H7 (cell line): ENCODE data around the gene GRN. TPM values are rescaled to one million over a fixed set of nuclear protein-coding genes. Genes with fewer than 3 reads are reported as not detected.

ENCODE experiments used
- DNase-seq: peaks from one replicate; pipeline ENCODE4 v3.0.0; 2012
- H3K27me3 ChIP-seq: 2 replicates; pipeline ENCODE4 v1.6.0; 2011; ENCODE audit warnings: mild to moderate bottlenecking, low read length; ENCODE audit not compliant: control insufficient read depth, insufficient read depth
- H3K36me3 ChIP-seq: replicated peaks from 2 replicates; pipeline ENCODE4 v1.5.1; 2011; ENCODE audit warnings: low read length; ENCODE audit not compliant: control insufficient read depth, insufficient read depth
- H3K4me3 ChIP-seq: 2 replicates; pipeline ENCODE4 v1.5.1; 2011; ENCODE audit warnings: low read depth, mild to moderate bottlenecking, control low read depth, low read length, moderate library complexity; ENCODE audit not compliant: insufficient read depth
- total RNA-seq: library from RNA; depleted of rRNA; stranded (reverse); fragments of >200 nt; shearing (Covaris generic); gene quantifications from 2 replicates; pipeline ENCODE4 v1.2.3, GENCODE V29; 2014

The GRN gene
- total RNA-seq, 1 experiment from 2014 or later: 122 TPM

DNA sequence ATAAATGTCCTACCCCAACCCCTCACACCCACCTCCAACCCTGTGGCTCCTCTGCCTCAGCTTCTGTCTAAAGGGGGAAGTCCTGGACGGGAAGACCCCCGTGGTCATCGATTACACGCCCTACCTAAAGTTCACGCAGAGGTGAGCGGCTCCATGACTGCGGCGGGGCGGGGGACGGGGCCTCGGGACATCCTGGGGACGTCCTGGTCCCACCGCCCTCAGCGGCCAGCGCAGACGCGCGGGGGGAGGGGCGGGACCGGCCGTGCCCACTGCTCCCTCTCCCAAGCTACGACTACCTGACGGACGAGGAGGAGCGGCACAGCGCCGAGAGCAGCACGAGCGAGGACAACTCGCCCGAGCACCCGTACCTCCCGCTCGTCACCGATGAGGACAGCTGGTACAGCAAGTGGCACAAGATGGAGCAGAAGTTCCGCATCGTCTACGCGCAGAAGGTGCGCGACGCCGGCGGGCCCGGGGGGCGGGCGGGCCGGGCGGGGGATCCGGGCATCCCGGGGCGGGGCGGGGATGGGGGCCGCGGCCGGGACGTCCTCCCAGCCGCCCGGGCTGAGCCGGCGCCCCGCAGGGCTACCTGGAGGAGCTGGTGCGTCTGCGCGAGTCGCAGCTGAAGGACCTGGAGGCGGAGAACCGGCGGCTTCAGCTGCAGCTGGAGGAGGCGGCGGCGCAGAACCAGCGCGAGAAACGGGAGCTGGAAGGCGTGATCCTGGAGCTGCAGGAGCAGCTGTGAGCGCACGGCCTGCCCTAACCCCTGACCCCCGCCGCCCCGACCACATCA, 30.0 kb upstream of the GRN start:
- Histone ChIP-seq H3K4me3 (peak overlapping the region; percentile 64), H3K27me3 (peaks cover 27% of the 10 kb centered on the region), H3K36me3 (peaks cover 3% of the 10 kb centered on the region)
- DNase-seq: peak; percentile 95

DNA sequence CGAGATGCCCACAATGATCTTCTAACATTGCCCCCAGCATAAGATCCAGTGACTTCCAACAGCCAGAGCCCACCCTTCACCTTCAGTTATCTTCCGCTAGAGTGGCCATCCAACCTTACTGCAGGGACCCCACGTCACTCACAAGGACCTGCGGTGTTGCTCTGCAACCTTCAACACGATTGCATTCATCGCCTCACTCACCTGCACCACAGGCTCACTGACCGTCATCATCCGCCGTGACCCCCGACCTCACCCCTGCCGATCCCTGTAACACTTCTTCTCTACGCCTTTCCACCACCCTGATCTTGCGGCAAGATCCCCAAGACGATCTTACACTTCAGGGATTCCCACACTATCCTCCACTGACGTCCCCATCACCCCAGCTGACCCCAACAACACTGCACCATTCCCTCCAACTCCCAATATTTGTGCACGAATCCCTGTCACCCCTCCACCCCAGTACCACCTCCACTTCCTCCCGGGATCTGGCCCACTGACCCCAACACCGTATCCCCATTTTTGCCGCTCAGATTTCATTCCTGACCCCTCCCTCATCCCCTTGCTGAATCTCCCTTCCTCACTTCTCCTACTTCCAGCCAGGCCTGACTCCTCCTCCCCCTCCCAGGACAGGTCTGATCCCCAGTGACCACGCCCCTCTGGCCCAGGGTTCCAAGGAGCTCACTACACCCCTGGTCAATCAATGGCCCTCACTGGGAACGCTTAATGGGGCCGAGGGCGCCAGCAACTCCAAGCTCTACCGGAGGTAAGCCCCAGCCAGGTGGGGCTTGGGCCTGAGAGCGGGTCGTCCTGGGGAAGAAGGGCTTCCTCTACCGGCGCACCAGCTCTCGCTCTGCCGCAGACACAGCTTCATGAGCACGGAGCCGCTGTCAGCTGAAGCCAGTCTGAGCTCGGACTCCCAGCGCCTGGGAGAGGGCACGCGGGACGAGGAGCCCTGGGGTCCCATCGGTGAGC, 29.1 kb upstream of the GRN start:
- Histone ChIP-seq H3K4me3 (peak overlapping the region; percentile 64), H3K27me3 (peaks cover 27% of the 10 kb centered on the region), H3K36me3 (peaks cover 6% of the 10 kb centered on the region)
- DNase-seq: peak; percentile 98

DNA sequence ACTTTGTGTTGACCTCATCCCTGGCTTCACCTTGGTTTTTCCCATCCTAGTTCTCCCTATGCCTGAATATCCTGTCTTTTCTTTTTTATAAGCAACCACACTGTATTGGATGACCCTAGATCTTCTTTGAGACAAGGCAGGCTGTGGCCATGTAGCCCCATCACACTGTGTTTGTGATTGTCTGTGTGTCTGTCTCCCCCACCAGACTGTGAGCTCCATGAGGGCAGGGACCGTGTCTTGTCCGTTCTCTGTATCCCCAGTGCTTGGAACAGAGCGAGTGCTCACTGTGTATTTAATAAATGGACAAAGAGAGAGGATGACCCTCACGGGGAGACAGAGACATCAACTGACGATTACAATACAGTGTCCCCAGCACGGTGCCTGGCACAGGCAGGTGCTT, 27.6 kb upstream of the GRN start:
- no peak overlapping the region for H3K4me3 ChIP-seq
- H3K36me3 ChIP-seq: peaks cover 18% of the 10 kb centered on the region
- H3K27me3 ChIP-seq: peaks cover 27% of the 10 kb centered on the region
- no peak for DNase-seq

DNA sequence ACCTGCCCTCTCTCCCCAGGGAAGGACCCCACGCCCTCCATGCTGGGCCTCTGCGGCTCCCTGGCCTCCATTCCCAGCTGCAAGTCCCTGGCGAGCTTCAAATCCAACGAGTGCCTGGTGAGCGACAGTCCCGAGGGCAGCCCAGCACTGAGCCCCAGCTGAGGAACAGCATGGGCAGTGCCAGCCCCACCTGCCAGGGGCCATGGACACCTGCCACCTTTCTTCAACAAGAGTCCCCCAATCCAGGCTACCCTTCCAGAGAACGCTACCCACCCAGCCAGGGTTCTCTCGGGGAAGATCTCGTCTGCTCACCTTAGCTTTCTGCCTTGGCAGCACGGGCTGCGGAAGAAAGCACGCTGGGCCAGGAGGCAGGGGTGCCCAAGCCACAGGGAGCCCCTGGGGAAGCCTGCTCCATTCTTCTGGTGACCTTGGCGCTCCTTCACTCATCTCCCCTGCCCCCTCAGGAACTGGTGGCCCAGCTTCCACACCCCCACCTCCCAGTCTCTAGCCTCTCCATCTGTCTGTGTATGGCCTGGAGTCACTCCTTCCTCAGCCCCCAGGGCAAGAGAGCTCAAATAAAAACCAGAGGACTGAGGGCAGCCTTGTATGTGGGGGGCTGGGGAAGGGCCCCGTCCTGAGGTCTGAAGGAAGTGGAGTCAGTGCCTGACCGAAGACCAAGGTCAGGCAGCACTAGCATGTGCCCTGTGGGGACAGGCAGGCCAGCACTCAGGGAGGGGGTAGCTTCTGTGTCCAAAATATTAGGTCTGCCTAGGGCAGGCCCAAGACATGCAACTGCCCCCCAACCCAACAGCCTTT, 26.8 kb upstream of the GRN start:
- DNase-seq: peak; percentile 33
- Histone ChIP-seq H3K4me3 (no peak overlapping the region), H3K27me3 (peaks cover 27% of the 10 kb centered on the region), H3K36me3 (peaks cover 18% of the 10 kb centered on the region)

DNA sequence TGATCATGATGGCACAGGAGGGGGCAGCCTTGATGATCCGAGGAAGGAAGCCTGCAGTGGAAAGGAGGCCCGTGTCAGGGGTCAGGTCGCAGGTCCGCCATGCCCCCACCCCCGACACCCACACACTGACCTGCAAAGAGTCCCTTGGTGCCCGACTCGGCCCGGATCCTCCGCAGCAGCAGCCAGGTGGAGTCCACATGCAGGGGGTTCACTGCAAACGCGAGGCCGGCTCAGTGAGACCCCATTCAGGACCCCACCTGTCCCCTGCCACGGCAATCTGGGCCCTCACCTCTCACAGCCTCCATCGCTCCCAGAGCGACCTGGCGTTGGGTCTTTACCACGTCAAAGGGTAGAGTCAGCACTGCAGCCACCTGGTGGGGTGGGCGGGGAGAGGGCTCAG, 25.0 kb upstream of the GRN start:
- peaks cover 13% of the 10 kb centered on the region for H3K27me3 ChIP-seq
- H3K4me3 ChIP-seq: no peak overlapping the region
- DNase-seq: peak; percentile 49
- H3K36me3 ChIP-seq: peaks cover 18% of the 10 kb centered on the region

DNA sequence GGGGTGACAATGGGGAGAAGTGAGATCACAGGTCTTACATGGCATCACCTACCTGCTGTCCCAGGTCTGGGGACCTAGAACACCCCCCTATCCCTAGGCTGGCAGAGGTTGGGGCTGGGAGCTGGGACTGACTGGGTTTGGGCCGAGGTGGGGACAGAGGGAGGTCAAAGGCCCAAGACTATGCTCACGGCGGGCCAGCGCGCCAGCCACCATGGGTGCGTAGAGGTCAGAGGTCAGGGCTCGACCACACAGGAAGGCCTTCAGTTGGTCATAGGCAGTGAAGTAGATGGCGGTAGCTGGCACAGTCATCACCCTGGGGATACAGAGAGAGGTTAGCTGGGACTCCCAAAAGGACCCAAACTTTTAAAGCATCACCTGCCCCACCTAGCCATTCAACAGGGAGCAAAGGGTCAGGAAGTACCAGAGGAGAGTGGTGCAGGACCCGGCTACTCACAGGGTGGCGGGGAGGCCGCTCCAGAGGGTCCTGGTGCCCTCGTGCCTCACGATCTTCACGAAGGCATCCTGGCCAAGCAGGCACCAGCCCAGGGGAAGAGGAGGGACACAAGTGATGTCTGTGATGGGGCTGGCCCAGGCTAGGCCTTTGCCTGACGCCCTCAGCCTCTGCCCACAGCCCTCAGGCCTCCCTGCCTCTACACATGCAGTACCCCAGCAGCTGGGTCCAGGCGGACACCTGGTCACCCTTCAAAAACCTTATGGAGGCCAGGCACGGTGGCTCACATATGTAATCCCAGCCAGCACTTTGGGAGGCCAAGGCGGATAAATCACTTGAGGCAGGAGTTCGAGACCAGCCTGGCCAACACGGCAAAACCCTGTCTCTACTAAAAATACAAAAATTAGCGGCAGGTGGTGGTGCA, 23.6 kb upstream of the GRN start:
- peaks cover 18% of the 10 kb centered on the region for H3K36me3 ChIP-seq
- no peak overlapping the region for H3K4me3 ChIP-seq
- H3K27me3 ChIP-seq: peaks cover 6% of the 10 kb centered on the region; the same call in 1 of the 2 replicates
- no peak for DNase-seq

DNA sequence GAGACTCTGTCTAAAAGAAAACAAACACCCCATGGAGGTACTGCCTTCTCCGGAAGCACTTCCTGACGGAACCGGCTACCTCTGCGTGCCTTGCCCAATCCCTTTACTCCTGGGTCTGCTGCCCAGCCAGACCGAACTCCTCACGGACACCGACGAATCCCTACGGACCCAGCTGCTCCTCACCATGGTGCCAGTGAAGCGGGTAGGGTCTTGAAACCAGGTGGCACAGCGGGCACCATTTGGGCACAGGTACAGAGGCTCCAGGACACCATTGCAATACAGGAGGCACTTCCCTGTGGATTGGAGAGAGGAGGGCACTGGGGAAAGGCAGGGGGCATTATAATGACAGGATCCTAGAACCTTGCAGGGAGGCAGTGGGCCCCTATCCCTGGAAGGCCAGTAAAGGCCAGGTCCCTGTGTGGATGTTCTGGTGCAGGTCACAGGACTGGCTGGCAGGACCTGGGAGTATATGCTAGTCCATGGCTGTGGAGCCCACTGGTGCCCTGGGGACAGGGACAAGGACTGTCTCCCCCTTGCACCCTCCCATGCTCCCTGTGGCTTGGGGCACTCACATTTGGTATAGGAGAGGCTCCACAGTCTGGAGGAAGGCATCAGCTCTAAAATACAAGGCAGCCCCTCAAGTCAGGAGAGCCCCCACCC, 22.7 kb upstream of the GRN start:
- Histone ChIP-seq H3K36me3 (peaks cover 18% of the 10 kb centered on the region), H3K4me3 (no peak overlapping the region), H3K27me3 (peaks cover 2% of the 10 kb centered on the region; the same call in 1 of the 2 replicates)
- DNase-seq: no peak

DNA sequence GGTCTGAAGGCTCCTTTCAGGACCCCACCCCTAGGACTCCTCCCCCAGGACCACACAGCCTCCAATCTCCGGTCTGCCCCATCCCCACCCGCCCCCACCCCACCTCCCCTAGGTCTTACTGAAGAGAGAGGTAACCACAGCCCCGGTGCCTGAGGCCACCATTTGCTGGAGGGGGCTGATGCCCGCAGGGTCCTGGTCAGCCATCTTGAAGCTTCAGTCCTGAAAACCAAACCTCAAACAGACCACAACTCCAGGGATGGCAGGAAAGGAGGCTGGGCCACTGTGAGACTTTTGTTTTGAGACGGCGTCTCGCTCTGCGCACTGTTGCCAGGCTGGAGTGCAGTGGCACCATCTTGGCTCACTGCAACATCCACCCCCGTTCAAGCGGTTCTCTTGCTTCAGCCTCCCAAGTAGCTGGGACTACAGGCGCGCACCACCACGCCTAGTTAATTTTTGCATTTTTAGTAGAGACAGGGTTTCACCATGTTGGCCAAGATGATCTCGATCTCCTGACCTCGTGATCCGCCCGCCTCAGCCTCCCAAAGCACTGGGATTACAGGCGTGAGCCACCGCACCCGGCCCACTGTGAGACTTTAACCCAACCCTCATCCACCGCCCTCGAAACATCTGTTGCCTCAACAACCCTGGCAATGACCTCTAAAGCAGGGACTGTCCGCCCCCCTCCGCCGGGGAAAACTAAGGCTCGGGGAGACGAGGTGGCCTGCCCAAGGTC, 21.6 kb upstream of the GRN start:
- DNase-seq: peak; percentile 34
- Histone ChIP-seq H3K36me3 (peaks cover 18% of the 10 kb centered on the region), H3K4me3 (peak overlapping the region; percentile 97), H3K27me3 (no peaks in the 10 kb centered on the region; the same call in 1 of the 2 replicates)

DNA sequence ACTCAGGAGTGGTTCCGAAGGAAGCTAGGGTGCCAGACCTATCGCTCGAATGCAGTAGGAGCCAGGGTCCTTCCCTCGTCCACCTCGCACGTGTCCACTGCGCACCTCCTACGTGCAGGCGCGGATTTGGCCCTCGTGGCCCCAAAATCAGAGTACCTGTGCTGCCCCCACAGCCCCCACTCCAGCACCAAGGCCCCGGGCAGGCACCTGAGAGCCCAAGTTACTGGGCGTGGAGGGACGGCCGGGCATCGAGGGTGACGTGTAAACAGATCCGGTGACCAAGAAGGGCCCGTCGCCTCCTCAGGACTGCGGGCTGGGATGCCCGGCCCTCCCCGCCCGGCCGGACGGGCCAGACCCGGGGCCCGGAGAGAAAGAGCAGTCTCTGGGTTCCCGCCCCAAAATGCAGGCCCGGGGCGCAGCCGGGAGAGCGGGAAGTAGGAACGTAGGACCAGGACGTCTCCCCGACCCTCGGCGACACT, 21.0 kb upstream of the GRN start:
- DNase-seq: peak; percentile 37
- Histone ChIP-seq H3K27me3 (no peaks in the 10 kb centered on the region; the same call in 1 of the 2 replicates), H3K4me3 (peak overlapping the region; percentile 97), H3K36me3 (peaks cover 18% of the 10 kb centered on the region)

DNA sequence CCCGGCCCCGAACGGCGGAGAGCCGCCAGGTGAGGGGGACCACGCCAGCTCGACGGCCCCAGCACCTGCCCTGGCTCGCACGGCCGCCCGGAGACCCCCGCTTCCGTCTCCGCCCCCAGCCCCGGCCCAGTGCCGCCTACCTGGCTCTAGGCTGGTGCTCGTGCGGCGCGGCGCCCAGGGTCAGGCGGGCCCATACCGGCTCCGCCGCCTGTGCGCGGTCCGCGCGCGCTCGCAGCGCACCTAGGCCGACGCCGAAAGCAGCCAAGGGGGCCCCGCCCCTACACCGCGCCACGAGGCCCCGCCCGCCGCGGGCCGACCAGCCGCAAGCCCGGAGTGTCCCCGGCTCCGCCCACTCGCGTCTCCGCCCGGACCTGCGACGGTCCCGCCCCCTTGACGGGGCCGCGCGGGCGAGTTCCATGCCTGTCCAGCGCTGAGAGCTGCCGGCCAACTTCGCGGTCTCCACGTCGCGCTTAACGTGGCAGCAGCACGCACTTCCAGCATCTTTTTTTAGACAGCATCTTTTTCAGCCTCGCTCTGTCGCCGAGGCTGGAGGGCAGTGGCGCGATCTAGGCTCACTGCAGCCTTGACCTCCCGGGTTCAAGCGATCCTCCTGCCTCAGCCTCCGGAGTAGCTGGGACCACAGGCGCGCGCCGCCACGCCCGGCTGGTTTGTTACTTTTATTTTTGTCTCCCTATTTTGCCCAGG, 20.4 kb upstream of the GRN start, which contains the start of gene SLC25A39:
TSS of gene SLC25A39 (minus strand) at position 253 of the 705 bp plus-strand sequence. CDS start 1,261 bp downstream, outside the sequence.
- peak within 1 kb of the TSS; percentile 97 for H3K4me3 ChIP-seq
- H3K36me3 ChIP-seq: peaks cover 17% of the 10 kb centered on the region
- H3K27me3 ChIP-seq: no peaks in the 10 kb centered on the region; the same call in 1 of the 2 replicates
- DNase-seq: peak; percentile 98

DNA sequence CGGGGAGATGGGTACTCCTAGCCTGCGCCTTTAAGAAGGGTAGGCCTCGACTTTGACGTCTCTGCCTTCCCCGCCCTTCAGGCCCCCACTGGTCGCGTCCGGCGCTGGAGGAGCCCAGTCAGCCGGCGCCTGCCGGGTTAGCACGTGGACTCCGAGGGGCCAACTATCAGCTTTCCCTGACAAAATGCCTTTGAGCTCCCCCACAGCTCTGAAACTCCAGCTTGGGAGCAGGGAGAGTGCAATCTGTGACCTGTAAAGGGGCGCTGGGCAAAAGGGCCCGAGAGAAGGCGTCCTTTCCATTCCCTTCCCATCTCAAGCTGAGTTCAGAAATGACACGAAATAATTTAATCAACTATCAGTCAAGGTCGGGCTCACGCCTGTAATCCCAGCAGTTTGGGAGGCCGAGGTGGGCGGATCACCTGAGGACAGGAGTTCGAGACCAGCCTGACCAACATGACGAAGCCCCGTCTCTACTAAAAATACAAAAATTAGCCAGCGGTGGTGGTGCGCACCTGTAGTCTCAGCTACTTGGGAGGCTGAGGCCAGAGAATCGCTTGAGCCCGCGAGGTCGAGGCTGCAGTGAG, 18.1 kb upstream of the GRN start:
- H3K27me3 ChIP-seq: no peaks in the 10 kb centered on the region; the same call in 1 of the 2 replicates
- DNase-seq: peak; percentile 97
- H3K36me3 ChIP-seq: peaks cover 6% of the 10 kb centered on the region
- peak overlapping the region; percentile 14; the same call in 1 of the 2 replicates for H3K4me3 ChIP-seq
